Panc1 (cell line): ENCODE measurements around the gene LHFPL4. TPM values are rescaled to one million over a fixed set of nuclear protein-coding genes. Genes with fewer than 3 reads are reported as not detected.
A peak's percentile ranks its signal among the peaks of the same experiment; 100 is the strongest.

Experiments used
- ATAC-seq: fragments of 200-7000 bp; cut with Tn5 transposase; 2 replicates; pipeline ENCODE4 v1.9.1; 2020; ENCODE audit warnings: mild to moderate bottlenecking, moderate library complexity
- BruUV-seq: library from RNA; stranded (reverse); fragments of 400-500 nt; replicated peaks from 2 replicates; lab custom pipeline; 2021; lab: Mats Ljungman, UMichigan
- CTCF ChIA-PET: fragments of 300-600 bp; sonication (Branson Sonifier 250); formaldehyde crosslinking; loops from one replicate; lab custom pipeline; 2022; ENCODE audit warnings: antibody characterized with exemption; lab: Charles Lee
- POLR2A ChIA-PET: fragments of 300-600 bp; sonication (Branson Sonifier 250); formaldehyde crosslinking; loops from one replicate; lab custom pipeline; 2022; ENCODE audit warnings: antibody characterized with exemption; lab: Charles Lee
- DNase-seq: peaks from one replicate; pipeline ENCODE4 v3.0.0-alpha.2; 2010; ENCODE audit warnings: low read depth, low spot score
- H3K27ac ChIP-seq: 2 replicates; pipeline ENCODE4 v1.5.1; 2011; ENCODE audit warnings: mild to moderate bottlenecking, low read length, inconsistent platforms
- H3K27me3 ChIP-seq: fragments of 200-500 bp; sonication (Bioruptor generic); 2 replicates; pipeline ENCODE4 v1.6.0; 2014; ENCODE audit warnings: low read length, inconsistent platforms; ENCODE audit not compliant: control insufficient read depth, insufficient read depth
- H3K36me3 ChIP-seq: fragments of 200-500 bp; sonication (Bioruptor generic); 2 replicates; pipeline ENCODE4 v1.5.1; 2014; ENCODE audit warnings: inconsistent platforms, mild to moderate bottlenecking, low read length, moderate library complexity; ENCODE audit not compliant: control insufficient read depth, insufficient read depth
- H3K4me1 ChIP-seq: 2 replicates; pipeline ENCODE4 v1.5.1; 2011; ENCODE audit warnings: inconsistent platforms, mild to moderate bottlenecking, low read length, moderate library complexity; ENCODE audit not compliant: control insufficient read depth, insufficient read depth
- H3K4me3 ChIP-seq, 2 experiments: 2 replicates each; pipeline ENCODE4 v1.5.1; 2011 to 2012; ENCODE audit warnings: low read depth in 2 of 2, low read length in 2 of 2, mild to moderate bottlenecking in 2 of 2, inconsistent platforms in 1 of 2, moderate library complexity in 1 of 2
- H3K9me3 ChIP-seq: fragments of 200-500 bp; sonication (Bioruptor generic); 2 replicates; pipeline ENCODE4 v1.5.1; 2014; ENCODE audit warnings: low read depth, mild to moderate bottlenecking, inconsistent platforms, low read length, moderate library complexity; ENCODE audit not compliant: control insufficient read depth, insufficient read depth
- POLR2AphosphoS5 ChIP-seq: IDR thresholded peaks from 2 replicates; pipeline ENCODE4 v1.6.1; 2012; ENCODE audit warnings: mild to moderate bottlenecking, low read depth, low read length, moderate library complexity
- REST ChIP-seq, 2 experiments: IDR thresholded peaks; 2 replicates each; pipeline ENCODE4 v1.6.1; 2011 to 2012; ENCODE audit warnings: low read depth in 2 of 2, control low read depth in 1 of 2, low read length in 1 of 2, mild to moderate bottlenecking in 1 of 2, moderate library complexity in 1 of 2; ENCODE audit not compliant: insufficient read depth in 1 of 2
- SIN3A ChIP-seq: IDR thresholded peaks from 2 replicates; pipeline ENCODE4 v1.6.1; 2012; ENCODE audit warnings: low read depth, mild to moderate bottlenecking, low read length, moderate library complexity, borderline replicate concordance; ENCODE audit not compliant: insufficient read depth
- TCF7L2 ChIP-seq: IDR thresholded peaks from 2 replicates; pipeline ENCODE4 v1.6.1; 2011; ENCODE audit warnings: mild to moderate bottlenecking, low read depth, low read length, inconsistent platforms
- in situ Hi-C: cut with HindIII; loops from 2 replicates; pipeline ENCODE4 v1.10.0; 2016; ENCODE audit warnings: low sequenced_read_pairs, low pct_unique_long_range_greater_than_20kb
- intact Hi-C: fragments of 100-400 bp; cut with micrococcal nuclease; formaldehyde crosslinking; loops from one replicate; pipeline ENCODE4 v1.10.0; 2022; ENCODE audit not compliant: unreplicated experiment
- total RNA-seq: library from RNA; stranded (reverse); gene quantifications from one replicate; pipeline ENCODE4 v1.2.1, GENCODE V29; 2021; ENCODE audit not compliant: unreplicated experiment
- TF ChIP-seq, protein P1 (sequence below): fragments of 450-650 bp; IDR thresholded peaks from 2 replicates; pipeline ENCODE4 v1.5.1; 2017; ENCODE audit warnings: mild to moderate bottlenecking

The LHFPL4 gene
- total RNA-seq, 1 experiment from 2014 or later, result not detected

DNA sequence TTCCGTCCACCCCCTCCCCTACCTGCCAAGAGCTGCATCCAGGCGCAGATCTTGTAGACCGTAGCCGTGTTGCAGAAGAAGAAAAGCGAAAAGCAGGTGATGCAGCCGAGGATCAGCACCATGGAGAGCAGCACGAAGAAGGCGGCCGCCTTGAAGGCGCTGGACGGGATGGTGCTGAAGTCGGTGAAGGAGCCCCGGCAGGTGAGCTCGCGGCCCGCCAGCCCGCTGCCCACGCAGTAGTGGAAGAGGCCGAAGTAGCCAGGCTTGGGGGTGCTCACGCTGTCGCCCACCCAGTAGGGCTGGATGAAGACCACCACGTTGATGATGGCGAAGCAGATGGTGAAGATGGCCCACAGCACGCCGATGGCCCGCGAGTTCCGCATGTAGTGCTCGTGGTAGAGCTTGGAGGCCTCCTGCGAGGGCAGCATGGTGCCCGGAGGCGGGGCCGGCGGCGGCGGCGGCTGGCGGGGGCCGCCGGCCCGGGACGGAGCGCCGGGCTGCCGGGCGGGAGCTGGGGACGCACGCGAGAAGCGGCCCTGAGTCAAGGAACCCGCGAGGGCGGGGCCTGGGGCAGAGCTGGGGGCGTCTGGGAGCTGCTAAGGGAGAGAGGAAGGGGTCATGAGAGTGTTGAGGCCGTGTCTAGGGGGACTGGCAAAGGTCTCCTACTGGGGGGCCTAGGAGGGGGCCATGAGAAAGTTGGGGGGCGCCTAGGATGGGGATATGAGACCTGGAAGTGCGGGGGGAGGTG lies 1.2 kb downstream of the LHFPL4 start:
- Histone ChIP-seq H3K27ac (no peak overlapping the region), H3K4me1 (no peaks in the 10 kb centered on the region), H3K9me3 (no peaks in the 10 kb centered on the region), H3K36me3 (no peaks in the 10 kb centered on the region), H3K4me3 (no peak overlapping the region), H3K27me3 (peaks cover 4% of the 10 kb centered on the region)
- DNase-seq (no peak), ATAC-seq (no peak)
- no peak for TF ChIP-seq POLR2AphosphoS5
- no peak for TF ChIP-seq TCF7L2
- TF ChIP-seq REST (IDR thresholded peaks at IDR 0.05; ENCODE audit: insufficient read depth in 1 of 2, low read depth in 2 of 2, low read length in 1 of 2), result peak; percentile 88 to 94
- ChIA-PET POLR2A (no interaction called here), CTCF (no interaction called here)
- in situ Hi-C loops (no loop called here), intact Hi-C loops (no loop called here)
- no TSS peak for BruUV-seq

DNA sequence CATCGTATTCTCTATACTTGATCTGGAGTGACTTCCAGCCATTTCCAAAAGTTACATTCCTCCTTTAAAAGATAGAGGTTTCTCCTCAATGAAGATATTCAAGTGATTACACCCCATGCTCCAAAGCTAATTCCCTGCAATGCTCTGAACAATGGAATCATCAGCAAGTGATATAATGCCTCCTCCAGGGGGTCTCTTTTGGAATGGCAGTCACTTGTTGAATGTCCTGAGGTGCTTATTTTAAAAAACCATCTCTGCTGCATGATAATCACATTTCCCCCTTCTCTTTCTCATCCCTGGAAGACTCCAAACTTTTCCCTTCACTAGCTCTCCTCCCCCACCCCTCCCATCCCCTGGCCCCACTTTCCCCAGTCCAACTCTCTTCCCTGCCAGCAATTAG lies 2.6 kb downstream of the LHFPL4 start:
- CTCF ChIA-PET, result no interaction called here
- H3K36me3 ChIP-seq, result no peaks in the 10 kb centered on the region
- DNase-seq, result no peak
- no peaks in the 10 kb centered on the region for H3K9me3 ChIP-seq
- no peak overlapping the region for H3K4me3 ChIP-seq
- no TSS peak for BruUV-seq
- in situ Hi-C loops (no loop called here), intact Hi-C loops (no loop called here)
- POLR2A ChIA-PET, result no interaction called here
- H3K27ac ChIP-seq, result no peak overlapping the region
- H3K4me1 ChIP-seq, result no peaks in the 10 kb centered on the region
- no peak for ATAC-seq
- TF ChIP-seq, protein P1, sequence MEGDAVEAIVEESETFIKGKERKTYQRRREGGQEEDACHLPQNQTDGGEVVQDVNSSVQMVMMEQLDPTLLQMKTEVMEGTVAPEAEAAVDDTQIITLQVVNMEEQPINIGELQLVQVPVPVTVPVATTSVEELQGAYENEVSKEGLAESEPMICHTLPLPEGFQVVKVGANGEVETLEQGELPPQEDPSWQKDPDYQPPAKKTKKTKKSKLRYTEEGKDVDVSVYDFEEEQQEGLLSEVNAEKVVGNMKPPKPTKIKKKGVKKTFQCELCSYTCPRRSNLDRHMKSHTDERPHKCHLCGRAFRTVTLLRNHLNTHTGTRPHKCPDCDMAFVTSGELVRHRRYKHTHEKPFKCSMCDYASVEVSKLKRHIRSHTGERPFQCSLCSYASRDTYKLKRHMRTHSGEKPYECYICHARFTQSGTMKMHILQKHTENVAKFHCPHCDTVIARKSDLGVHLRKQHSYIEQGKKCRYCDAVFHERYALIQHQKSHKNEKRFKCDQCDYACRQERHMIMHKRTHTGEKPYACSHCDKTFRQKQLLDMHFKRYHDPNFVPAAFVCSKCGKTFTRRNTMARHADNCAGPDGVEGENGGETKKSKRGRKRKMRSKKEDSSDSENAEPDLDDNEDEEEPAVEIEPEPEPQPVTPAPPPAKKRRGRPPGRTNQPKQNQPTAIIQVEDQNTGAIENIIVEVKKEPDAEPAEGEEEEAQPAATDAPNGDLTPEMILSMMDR, result no peak
- TF ChIP-seq REST (IDR thresholded peaks at IDR 0.05; ENCODE audit: insufficient read depth in 1 of 2, low read depth in 2 of 2, low read length in 1 of 2), result no peak
- no peak for TF ChIP-seq SIN3A
- TF ChIP-seq TCF7L2, result no peak
- no peak for TF ChIP-seq POLR2AphosphoS5
- H3K27me3 ChIP-seq, result peaks cover 3% of the 10 kb centered on the region; the same call in 1 of the 2 replicates
